WTC11 (cell line): Measurements from ENCODE around the gene ZNF527. TPM values are rescaled to one million over a fixed set of nuclear protein-coding genes. Genes with fewer than 3 reads are reported as not detected.

Experiments
- ATAC-seq: fragments of 200-7000 bp; cut with Tn5 transposase; 2 replicates; pipeline ENCODE4 v1.10.0; 2021; ENCODE audit warnings: mild to moderate bottlenecking, moderate library complexity
- CTCF ChIA-PET: fragments of 300-600 bp; sonication (Branson Sonifier 250); formaldehyde crosslinking; loops from one replicate; lab custom pipeline; 2021; ENCODE audit warnings: antibody characterized with exemption; lab: Charles Lee
- POLR2A ChIA-PET: fragments of 350-600 bp; sonication (Branson Sonifier 250); formaldehyde crosslinking; loops from one replicate; lab custom pipeline; 2021; ENCODE audit warnings: antibody characterized with exemption; lab: Charles Lee
- DNase-seq: peaks from one replicate; pipeline ENCODE4 v3.0.0; 2021; ENCODE audit warnings: low spot score
- H3K27ac Mint-ChIP-seq: 2 replicates; pipeline ENCODE4 v1.8.0; 2021; ENCODE audit warnings: mixed read lengths
- H3K27me3 Mint-ChIP-seq: 2 replicates; pipeline ENCODE4 v1.8.0; 2021; ENCODE audit warnings: low read depth, mild to moderate bottlenecking, moderate library complexity, mixed read lengths
- H3K36me3 Mint-ChIP-seq: 2 replicates; pipeline ENCODE4 v1.8.0; 2021; ENCODE audit warnings: mixed read lengths
- H3K4me1 Mint-ChIP-seq: 2 replicates; pipeline ENCODE4 v1.8.0; 2022; ENCODE audit warnings: mixed read lengths
- H3K4me3 Mint-ChIP-seq: 2 replicates; pipeline ENCODE4 v1.8.0; 2021; ENCODE audit warnings: mild to moderate bottlenecking, moderate library complexity, mixed read lengths
- H3K9me3 Mint-ChIP-seq: 2 replicates; pipeline ENCODE4 v1.8.0; 2021; ENCODE audit warnings: mixed read lengths
- GABPB1 ChIP-seq: sonication (generic); formaldehyde crosslinking; IDR thresholded peaks from 2 replicates; pipeline ENCODE4 v1.8.1; 2023; ENCODE audit warnings: mild to moderate bottlenecking, missing genetic modification reagents
- MLX ChIP-seq: sonication (generic); formaldehyde crosslinking; IDR thresholded peaks from 2 replicates; pipeline ENCODE4 v1.8.1; 2023; ENCODE audit warnings: mild to moderate bottlenecking, missing genetic modification reagents, moderate library complexity
- PREB ChIP-seq: sonication (generic); formaldehyde crosslinking; IDR thresholded peaks from 2 replicates; pipeline ENCODE4 v1.8.1; 2022; ENCODE audit warnings: mild to moderate bottlenecking, missing genetic modification reagents, moderate library complexity, borderline replicate concordance
- TEAD4 ChIP-seq: sonication (generic); formaldehyde crosslinking; IDR thresholded peaks from 2 replicates; pipeline ENCODE4 v1.8.0; 2022; ENCODE audit warnings: mild to moderate bottlenecking, missing genetic modification reagents
- ZBTB43 ChIP-seq: sonication (generic); formaldehyde crosslinking; IDR thresholded peaks from 2 replicates; pipeline ENCODE4 v1.8.1; 2023; ENCODE audit warnings: mild to moderate bottlenecking, missing genetic modification reagents
- ZNF138 ChIP-seq: sonication (generic); formaldehyde crosslinking; conservative IDR thresholded peaks from 2 replicates; pipeline ENCODE4 v1.8.1; 2022; ENCODE audit warnings: mild to moderate bottlenecking, moderate library complexity, missing genetic modification reagents
- total RNA-seq: library from RNA; stranded (reverse); gene quantifications from 3 replicates; pipeline ENCODE4 v1.2.3, GENCODE V29; 2021
- TF ChIP-seq, protein P1 (sequence below): fragments of 200-600 bp; IDR thresholded peaks from 2 replicates; pipeline ENCODE4 v1.8.0; 2022; ENCODE audit warnings: antibody characterized with exemption
- TF ChIP-seq, protein P2 (sequence below): fragments of 250-450 bp; sonication (Bioruptor Pico); IDR thresholded peaks from 2 replicates; pipeline ENCODE4 v1.9.0; 2021; ENCODE audit warnings: mild to moderate bottlenecking
- TF ChIP-seq, protein P3 (sequence below): sonication (generic); formaldehyde crosslinking; IDR thresholded peaks from 2 replicates; pipeline ENCODE4 v1.8.1; 2022; ENCODE audit warnings: low read depth, mild to moderate bottlenecking, moderate library complexity, missing genetic modification reagents, borderline replicate concordance
- TF ChIP-seq, protein P4 (sequence below): sonication (generic); formaldehyde crosslinking; IDR thresholded peaks from 2 replicates; pipeline ENCODE4 v1.8.1; 2023; ENCODE audit warnings: mild to moderate bottlenecking, moderate library complexity, missing genetic modification reagents

Gene ZNF527
- total RNA-seq, 1 experiment from 2014 or later, result 3.3 TPM

GRCh38 chr19:37361994-37362393 is 8.9 kb upstream of the ZNF527 start:
- DNase-seq (no peak), ATAC-seq (no peak)
- H3K4me1 Mint-ChIP-seq, result 0 out of 2 replicates have a peak, but pooled peaks cover 3% of the 10 kb centered on the region

DNA sequence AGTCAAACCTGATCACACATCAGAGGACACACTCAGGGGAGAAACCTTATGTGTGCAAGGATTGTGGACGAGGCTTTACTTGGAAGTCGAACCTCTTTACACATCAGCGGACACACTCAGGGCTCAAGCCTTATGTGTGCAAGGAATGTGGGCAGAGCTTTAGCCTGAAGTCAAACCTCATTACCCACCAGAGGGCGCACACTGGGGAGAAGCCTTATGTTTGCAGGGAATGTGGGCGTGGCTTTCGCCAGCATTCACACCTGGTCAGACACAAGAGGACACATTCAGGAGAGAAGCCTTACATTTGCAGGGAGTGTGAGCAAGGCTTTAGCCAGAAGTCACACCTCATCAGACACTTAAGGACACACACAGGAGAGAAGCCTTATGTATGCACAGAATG is 8.2 kb upstream of the ZNF527 start:
- POLR2A ChIA-PET, result no interaction called here
- TF ChIP-seq, protein P1, sequence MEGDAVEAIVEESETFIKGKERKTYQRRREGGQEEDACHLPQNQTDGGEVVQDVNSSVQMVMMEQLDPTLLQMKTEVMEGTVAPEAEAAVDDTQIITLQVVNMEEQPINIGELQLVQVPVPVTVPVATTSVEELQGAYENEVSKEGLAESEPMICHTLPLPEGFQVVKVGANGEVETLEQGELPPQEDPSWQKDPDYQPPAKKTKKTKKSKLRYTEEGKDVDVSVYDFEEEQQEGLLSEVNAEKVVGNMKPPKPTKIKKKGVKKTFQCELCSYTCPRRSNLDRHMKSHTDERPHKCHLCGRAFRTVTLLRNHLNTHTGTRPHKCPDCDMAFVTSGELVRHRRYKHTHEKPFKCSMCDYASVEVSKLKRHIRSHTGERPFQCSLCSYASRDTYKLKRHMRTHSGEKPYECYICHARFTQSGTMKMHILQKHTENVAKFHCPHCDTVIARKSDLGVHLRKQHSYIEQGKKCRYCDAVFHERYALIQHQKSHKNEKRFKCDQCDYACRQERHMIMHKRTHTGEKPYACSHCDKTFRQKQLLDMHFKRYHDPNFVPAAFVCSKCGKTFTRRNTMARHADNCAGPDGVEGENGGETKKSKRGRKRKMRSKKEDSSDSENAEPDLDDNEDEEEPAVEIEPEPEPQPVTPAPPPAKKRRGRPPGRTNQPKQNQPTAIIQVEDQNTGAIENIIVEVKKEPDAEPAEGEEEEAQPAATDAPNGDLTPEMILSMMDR, result peak; percentile 25; the same call in 1 of the 2 replicates
- TF ChIP-seq ZBTB43 (CRISPR knock-in tag) (0 out of 2 replicates have a peak, but pooled peaks have one; percentile 47), PREB (no peak), TEAD4 (CRISPR knock-in tag) (peak; percentile 65; the same call in 1 of the 2 replicates)
- TF ChIP-seq, protein P2, sequence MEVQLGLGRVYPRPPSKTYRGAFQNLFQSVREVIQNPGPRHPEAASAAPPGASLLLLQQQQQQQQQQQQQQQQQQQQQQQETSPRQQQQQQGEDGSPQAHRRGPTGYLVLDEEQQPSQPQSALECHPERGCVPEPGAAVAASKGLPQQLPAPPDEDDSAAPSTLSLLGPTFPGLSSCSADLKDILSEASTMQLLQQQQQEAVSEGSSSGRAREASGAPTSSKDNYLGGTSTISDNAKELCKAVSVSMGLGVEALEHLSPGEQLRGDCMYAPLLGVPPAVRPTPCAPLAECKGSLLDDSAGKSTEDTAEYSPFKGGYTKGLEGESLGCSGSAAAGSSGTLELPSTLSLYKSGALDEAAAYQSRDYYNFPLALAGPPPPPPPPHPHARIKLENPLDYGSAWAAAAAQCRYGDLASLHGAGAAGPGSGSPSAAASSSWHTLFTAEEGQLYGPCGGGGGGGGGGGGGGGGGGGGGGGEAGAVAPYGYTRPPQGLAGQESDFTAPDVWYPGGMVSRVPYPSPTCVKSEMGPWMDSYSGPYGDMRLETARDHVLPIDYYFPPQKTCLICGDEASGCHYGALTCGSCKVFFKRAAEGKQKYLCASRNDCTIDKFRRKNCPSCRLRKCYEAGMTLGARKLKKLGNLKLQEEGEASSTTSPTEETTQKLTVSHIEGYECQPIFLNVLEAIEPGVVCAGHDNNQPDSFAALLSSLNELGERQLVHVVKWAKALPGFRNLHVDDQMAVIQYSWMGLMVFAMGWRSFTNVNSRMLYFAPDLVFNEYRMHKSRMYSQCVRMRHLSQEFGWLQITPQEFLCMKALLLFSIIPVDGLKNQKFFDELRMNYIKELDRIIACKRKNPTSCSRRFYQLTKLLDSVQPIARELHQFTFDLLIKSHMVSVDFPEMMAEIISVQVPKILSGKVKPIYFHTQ (CRISPR knock-in tag), result no peak
- TF ChIP-seq, all 79 proteins: peak for 3
- Mint-ChIP-seq H3K27ac (0 out of 2 replicates have a peak overlapping the region, but pooled peaks have one; percentile 52), H3K36me3 (peaks cover 69% of the 10 kb centered on the region), H3K4me1 (0 out of 2 replicates have a peak, but pooled peaks cover 3% of the 10 kb centered on the region), H3K27me3 (no peaks in the 10 kb centered on the region), H3K9me3 (peaks cover 51% of the 10 kb centered on the region), H3K4me3 (no peak overlapping the region)
- peak; percentile 82 for DNase-seq
- CTCF ChIA-PET, result interaction anchor here (0.6 to 1.3 kb wide), 10 partner anchors 8 to 232 kb away, joined by 3 to 17 read pairs (median 4); partner anchors contain the start of genes ZNF527, ZNF540, ZNF571 and ZNF793
- peak; percentile 97 for ATAC-seq

More at GRCh38 chr19:37361994-37362393, 8.9 kb upstream of the ZNF527 start:
- peak overlapping the region; percentile 42; the same call in 1 of the 2 replicates for H3K27ac Mint-ChIP-seq
- ChIA-PET CTCF (interaction anchor here (0.5 to 1.3 kb wide), 11 partner anchors 9 to 352 kb away, joined by 3 to 17 read pairs (median 3); partner anchors contain the start of genes ZNF527, ZNF540, ZNF571 and ZNF793), POLR2A (no interaction called here)
- H3K4me3 Mint-ChIP-seq, result no peak overlapping the region
- H3K36me3 Mint-ChIP-seq, result peaks cover 76% of the 10 kb centered on the region
- TF ChIP-seq MLX (CRISPR knock-in tag) (no peak), ZNF138 (CRISPR knock-in tag) (no peak), GABPB1 (CRISPR knock-in tag) (no peak)
- TF ChIP-seq, protein P3, sequence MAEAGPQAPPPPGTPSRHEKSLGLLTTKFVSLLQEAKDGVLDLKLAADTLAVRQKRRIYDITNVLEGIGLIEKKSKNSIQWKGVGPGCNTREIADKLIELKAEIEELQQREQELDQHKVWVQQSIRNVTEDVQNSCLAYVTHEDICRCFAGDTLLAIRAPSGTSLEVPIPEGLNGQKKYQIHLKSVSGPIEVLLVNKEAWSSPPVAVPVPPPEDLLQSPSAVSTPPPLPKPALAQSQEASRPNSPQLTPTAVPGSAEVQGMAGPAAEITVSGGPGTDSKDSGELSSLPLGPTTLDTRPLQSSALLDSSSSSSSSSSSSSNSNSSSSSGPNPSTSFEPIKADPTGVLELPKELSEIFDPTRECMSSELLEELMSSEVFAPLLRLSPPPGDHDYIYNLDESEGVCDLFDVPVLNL, result no peak
- TF ChIP-seq, protein P4, sequence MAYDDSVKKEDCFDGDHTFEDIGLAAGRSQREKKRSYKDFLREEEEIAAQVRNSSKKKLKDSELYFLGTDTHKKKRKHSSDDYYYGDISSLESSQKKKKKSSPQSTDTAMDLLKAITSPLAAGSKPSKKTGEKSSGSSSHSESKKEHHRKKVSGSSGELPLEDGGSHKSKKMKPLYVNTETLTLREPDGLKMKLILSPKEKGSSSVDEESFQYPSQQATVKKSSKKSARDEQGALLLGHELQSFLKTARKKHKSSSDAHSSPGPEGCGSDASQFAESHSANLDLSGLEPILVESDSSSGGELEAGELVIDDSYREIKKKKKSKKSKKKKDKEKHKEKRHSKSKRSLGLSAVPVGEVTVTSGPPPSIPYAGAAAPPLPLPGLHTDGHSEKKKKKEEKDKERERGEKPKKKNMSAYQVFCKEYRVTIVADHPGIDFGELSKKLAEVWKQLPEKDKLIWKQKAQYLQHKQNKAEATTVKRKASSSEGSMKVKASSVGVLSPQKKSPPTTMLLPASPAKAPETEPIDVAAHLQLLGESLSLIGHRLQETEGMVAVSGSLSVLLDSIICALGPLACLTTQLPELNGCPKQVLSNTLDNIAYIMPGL (CRISPR knock-in tag), result no peak
- peaks cover 51% of the 10 kb centered on the region for H3K9me3 Mint-ChIP-seq
- H3K27me3 Mint-ChIP-seq, result no peaks in the 10 kb centered on the region
